Measurements from ENCODE around the gene ARHGEF38.

Gene ARHGEF38

DNA sequence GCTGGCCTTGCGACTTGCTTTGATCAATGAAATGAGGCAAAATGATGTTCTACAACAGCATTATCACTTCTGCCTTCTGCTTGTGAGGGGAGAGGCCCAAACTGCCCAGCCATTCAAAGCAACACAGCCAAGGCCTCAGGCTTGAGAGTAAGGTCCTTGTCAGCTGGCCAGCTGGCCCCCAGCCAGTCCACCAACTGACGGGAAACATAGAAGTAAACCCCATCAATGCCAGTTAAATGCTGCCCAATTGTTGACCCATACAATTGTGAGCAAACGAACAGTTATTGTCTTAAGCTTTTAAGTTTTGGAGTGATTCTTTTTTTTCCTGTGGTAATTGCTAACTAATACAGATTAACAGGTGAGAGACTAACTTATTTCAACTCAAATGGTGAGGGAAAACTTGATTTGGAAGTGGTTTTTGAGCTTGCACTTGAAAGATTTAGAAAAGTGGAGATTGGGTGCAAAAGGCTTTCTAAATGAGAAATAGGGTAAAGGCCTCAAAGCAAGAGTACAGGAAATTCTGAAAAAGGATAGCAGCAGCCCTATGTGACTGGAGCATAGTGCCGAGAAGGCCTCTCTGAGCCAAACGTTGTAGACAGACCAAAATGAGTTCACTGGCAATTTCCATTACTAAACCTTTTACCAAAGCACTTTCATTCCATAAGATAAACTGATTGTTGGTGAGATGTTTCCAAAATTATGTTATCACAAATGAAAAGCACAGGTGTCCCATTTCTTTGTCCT lies 66.9 kb downstream of the ARHGEF38 start:
- no peak for DNase-seq

DNA sequence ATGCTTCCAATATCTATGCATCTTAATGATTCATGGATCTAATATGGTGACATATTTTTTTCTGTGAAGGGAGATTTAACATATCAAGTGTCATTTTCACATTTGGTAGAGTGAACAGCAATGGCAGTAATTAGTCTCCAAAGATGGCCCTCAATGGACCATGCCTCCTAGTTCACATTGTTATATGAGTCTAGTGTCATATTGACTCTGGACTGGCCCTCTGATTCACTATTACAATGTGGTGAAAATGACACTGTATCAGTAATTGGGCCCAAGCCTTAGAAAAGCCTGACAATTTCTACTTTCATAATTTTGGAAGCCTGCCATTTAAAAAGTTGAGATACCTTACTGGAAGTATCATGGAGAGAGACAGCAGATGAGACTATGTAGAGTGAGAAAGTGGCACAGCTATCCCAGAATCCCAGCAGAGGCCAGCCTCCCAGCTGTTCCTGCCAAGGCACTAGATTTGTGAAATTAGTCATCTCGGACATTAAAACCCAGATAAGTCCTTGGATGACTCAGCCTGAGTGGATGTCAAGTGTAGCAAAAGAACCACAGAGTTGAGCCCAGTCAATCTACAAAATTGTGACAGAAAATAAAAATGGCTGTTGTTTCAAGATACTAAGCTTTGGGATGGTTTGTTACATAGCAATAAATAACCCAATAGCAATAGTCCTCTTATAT lies 68.4 kb downstream of the ARHGEF38 start:
- no peak for DNase-seq

DNA sequence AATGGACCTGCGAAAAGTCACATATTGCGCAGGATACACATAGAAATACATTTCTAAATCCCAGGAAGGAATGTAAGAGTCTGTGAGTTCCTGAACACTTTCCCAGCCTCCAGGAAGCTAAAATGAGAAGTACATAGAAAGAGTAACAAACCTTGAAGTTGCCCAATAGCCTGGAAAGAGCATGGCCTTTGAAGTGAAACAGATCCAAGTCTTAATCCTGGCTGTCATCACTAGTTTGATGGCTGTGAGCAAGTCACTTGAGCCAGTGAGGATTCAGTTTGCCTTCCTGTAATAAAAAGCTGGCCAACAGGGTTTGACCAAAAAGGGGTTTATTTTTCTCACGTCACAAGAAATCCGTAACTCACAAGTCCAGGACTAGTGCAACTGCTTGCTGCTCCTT lies 69.8 kb downstream of the ARHGEF38 start:
- no peak for DNase-seq

DNA sequence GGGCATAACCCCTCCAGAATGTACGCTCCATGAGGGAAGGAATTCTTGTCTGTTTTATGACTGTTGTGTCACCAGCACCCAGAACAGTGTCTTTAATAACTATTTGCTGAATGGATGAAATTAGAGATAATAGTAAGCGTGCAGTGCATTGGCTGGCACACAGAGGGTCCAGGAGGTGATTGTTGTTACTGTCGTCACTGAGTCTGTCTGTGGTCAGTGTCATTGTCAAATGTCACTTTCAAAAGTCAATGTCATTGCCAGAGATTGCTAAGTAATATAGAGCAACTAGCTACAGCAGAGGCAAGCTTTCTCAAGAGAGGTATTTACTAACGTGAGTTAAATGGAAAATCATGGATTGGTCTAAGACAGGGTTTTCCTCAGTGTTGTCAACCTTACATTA lies 70.7 kb downstream of the ARHGEF38 start:
- no peak for DNase-seq

DNA sequence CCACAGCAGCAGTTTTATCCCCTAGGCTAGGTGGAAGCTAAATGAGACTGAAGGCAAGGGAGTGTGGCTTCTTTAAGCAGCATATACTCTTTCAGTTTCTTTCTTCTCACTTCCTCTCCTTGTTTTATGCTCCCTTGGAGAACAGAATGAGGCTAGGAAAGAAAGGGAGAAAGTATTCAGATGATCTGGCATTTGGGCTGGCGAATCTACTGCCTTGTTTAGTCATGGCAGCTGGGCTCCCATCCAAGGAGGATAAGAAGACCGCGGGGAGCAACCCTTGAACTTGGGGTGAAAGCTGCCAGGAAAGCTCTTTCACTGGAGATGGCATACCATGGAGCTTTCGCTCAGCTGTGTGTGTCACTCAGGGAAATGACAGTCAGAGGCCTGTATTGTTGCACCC lies 72.1 kb downstream of the ARHGEF38 start:
- DNase-seq = no peak

DNA sequence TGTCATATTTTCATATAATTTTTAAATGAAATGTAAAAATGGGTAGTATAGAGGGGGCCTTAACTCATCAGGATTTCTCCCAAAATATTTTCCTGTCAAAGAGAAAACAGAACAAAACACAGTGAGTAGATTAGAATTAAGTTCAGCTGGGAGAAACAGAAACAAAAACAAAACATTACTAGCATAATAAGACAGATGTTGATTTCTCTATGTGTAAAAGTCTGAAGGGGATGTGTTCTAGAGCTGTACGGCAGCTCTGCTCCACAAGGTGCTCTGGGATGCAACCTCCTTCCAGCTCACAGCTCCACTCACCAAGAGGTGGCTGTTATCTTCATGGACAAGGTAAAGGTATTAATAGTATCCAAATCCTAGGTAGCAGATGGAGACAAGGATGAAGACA lies 72.8 kb downstream of the ARHGEF38 start:
- DNase-seq = no peak

DNA sequence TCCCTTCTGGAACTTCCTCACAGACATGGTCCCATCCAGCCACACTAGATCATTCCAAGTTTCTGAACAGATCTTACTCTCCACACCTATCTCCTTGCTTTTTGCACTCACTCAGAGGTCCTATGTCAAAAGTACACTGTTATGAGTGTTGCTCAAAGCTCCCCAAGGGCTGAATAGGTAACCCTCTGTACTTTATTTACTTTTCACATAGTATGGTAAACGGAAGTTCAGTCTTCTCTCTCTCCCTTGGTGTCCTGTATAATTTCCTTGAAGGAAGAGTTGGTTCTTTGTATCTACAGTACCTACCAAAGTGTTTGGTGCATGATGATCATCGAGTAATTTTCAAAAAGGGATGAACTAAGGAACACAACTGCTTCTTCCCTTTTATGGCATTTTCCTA lies 74.4 kb downstream of the ARHGEF38 start:
- no peak for DNase-seq

DNA sequence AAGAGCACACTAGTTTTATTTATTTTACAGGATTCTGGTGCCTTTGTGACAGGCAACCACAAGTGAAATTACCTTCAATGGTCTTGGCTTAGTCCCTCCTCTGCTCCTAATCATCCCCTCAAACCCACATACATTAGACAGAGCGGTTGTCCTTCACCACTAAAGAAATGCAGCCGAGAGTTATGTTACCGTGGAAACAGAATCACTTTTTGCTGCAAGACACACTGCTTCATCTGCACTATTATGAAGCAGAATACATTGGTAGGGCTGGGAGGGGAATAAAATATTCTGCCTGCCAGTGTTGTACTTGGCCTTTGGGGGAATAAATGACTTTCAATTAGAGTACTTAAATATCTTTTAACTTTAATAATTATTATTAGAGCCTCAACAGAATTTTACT lies 75.2 kb downstream of the ARHGEF38 start:
- DNase-seq = no peak

DNA sequence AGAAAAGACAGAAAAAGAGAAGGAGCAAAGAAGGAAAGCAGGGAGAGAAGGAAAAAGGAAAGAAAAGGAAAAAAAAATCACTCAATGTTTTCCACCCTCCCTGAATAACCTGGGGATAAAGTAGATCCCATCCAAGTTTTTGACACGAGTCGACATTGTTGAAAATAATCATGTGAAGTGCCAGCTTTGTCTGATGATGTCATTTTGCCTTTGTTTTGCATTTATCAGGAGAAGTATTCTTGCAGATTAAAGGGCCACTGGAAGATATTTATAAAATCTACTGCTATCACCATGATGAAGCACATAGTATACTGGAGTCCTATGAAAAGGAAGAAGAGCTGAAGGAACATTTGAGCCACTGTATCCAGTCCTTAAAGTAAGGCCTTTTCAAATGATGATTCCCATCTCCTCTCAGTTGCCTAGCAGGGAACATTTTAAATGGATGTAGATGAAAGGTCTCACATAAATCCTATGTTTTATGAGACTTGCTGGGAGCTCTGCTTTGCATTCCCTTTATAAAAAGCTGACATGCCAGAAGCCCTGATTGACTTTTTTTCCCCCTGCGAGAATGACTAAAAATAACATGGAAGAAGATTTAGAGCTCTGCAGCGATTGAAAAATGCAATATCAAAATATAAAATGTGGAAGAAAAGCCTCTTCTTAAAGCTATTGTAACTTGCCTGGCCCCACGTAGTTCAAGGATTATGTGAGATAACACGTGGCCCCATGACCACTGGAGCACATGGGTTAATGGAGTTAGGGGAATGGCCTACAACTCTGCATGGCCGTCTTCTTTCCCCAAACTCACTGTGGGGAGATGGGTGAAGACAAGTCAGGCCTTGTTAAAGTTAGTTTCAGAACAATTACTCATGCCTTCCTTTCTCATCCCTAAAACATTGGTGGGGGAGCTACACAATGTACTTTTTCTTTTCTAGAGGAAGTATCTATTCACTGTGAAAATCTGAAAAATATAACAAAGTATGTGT lies 78.5 kb downstream of the ARHGEF38 start:
- DNase-seq = no peak

DNA sequence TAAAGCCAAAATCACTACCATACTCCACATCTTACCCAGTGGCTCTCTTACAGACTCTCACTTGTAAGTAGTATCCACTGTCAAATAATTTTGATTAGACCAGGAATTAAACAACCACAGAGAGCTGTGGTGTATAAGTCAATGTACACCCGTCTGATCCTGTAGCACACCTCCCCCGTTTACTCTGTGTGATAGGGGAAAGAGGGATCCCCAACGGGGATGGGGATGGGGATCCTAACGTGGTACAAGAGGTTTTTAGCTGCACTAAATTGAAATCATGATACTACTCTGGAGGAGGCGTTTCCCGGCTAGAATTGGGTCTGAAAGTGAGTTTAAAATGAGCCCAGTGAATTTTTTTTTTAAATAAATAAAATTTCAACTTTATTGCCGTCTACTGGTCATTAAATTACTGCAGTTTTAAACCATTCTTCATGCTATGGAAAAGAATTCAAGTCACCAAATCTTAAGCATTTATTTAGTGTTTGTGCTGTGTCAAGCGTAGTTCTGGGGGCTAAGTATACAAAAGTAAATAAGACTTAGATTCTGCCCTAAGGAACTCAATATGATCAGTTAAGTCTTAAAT lies 79.5 kb downstream of the ARHGEF38 start:
- DNase-seq = no peak

DNA sequence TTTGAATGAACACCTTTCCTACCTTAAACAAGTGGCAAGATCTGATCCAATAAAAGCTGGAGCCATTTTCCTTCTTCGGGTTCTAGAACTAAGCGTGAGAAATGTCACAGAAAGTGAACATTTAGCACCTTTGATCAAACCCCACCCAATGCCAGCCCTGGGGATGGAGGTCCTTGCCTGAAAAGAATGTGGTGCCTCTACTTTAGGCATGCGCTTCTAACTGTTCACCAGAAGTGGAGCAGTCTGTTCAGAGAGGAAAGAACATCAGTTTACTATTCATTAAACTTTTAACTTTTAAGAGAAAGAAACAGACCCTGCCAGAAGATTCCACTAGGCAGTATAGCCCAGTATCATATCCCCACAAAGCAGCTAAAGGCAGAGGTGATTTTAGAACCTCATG lies 80.2 kb downstream of the ARHGEF38 start:
- DNase-seq = no peak

DNA sequence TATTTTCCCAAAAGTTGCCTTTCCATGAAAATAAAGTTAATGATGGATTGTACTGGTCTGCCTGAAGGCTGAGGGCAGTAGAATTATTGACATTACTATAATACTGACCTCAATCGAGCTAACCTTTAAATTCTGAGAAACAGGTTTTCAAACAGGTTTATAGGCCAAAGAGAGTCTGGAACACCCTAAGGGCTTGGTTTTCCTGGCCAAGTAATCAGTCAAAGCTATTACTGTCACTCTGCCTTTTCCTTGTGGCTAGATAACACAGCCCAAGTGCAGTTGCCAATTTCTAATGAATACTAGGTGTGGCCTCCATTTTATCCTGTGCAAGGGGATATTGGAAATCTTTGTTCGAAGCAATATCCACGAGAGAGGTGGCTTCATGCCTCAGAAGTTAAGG lies 80.8 kb downstream of the ARHGEF38 start:
- no peak for DNase-seq

DNA sequence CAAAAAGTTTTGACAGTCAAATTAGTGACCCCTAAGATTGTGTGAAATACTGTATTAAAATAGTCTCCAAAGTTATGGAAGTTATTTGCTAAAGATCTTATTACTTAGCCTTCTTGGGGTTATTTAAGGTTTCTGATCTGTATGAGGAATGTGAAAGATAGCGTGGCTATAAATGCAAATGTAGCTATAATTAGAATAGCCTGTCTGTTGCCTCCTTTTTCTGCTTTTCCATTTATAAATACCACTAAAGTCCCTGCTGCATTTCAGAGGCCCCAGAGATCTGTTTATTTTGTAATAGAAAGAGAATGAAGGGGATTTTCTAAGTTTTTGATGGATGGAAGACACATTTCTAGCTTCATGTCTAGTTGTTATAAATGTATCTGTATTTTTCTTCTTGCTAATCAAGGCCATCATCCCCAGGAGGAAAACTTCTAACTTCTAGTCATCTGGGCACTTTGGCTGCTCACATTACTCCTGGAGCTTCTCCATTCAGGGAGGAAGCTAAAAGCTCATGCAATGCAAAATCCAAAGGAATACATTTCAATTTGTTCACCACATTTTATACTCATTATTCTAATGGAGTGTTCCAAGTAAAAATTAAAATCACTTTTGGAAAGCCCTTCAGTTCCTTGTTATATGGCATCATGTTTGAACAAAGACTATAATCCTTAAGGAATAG lies 82.1 kb downstream of the ARHGEF38 start:
- DNase-seq = no peak

DNA sequence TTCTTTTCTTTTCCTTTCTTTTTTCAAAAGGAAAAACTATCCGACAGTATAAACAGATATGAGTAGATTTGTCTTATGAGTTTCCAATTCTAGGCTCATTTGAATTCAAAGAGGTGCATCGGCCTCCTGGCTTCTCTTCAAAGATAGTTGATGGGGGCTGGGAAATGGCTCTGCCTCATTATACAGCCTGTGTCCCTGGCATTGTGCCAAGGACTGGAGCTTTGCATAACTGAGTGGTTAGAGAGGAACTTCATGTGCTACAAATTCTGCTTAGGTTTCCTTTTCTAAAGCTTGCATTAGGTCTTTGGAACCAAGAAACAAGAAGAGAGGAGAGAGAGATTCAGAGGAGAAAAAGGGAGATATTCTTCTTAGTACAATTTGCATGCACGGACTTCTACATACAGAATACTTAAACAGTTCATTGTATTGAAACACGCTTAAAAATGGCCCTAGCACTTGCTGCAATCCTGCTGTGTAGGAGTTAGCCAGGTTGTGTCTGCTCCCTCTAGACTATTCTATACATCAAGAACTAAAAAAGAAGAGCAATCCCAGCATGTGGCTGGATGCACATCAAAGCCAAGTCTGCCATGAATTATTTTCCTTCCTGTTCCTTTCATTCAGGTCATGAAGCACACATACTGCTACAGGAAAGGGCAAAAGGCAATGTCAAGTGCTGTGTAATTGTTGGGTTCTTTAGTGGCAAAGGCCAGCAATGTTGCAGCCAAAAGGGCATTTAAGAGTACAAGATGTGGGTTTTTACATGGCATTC lies 85.2 kb downstream of the ARHGEF38 start:
- DNase-seq = no peak

DNA sequence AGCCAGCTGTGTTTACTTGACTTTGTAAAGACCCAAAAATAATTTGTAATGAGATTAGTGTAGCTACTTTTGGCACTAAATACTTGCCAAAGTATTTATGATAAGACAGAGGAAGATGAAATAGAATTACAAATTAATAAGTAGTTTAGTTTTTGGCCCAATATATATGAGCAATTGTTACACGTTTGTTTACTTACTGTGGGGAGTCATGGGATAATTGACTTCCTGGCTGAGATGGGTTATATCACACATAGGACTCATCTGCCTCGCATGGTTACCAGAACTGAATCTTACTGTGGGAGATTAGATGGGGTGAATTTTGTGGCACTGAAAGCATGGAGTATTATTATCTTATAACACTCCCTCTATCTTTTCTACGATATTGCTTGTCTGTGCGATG lies 89.4 kb downstream of the ARHGEF38 start:
- DNase-seq = no peak

DNA sequence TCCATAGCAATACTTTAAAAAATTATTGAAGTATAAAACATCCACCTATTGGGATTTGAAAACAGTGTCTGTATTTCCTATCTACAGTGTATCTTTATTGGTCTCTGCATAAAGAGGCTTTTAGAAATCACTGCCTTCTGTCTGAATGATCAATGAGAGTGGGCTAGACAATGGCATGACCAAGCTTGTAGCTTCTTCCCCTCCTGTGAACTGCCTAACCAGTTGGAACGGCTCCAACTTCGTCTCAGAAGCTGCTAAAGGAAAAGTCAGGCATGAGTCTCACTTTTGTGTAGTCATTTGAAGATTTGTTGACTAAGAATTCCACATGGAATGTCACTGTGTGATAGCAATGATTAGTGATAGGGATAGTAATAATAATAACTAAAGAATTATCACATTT lies 91.8 kb downstream of the ARHGEF38 start:
- DNase-seq = no peak

DNA sequence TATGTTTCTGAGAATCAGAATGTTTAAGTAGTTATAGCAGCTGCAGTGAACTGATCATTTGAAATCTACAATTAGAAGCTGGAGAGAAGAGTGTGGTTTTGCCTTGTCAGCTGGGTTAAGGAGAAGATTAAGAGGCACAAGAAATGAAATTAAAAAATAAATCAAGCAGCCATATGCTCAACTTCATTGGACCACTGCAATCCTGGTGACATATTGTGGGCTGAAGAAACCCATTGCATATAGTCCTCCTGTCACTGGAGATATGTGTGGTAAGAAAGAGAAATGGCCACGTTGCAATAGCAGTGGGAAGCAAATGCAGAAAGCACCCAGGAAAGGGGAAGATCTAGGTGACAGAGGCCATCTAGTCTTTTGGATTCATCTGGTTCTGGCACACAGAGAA lies 93.0 kb downstream of the ARHGEF38 start:
- DNase-seq = no peak

DNA sequence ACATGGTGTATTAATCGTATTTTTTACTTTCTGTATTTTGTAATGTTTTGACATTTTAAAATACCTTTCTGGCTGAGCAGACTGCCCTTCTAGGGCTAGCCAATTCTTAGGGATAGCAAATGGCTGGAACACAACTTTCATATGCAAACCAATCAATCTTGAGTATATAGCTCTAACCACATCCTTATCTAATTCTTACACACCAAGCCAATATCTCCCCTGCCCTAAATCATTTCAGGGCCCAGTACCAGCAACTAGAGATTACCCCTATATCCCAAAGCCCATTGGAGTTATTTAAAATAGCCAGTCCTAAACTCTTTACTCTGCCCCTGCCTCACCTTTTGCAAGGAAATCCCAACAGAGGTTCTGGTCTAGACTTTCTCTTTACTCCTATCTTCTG lies 97.8 kb downstream of the ARHGEF38 start:
- no peak for DNase-seq

DNA sequence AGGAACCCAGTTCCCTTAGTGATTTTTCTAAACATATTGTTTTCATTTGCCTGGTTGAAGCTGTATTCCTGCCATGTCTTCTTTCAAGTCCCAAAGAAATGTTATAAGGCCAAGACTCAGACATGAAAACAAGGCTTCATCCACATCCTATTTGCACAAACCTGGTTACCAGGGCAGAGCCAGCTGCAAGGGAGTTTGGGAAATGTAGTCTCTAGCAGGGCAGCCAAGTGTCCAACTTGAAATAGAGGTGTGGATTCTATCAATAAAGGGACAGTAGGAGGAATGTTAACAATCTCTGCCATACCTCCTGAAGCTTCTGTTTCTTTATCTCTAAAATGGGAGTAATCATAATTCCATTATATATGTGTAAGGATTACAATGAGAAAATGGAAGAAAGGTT lies 99.5 kb downstream of the ARHGEF38 start:
- no peak for DNase-seq

DNA sequence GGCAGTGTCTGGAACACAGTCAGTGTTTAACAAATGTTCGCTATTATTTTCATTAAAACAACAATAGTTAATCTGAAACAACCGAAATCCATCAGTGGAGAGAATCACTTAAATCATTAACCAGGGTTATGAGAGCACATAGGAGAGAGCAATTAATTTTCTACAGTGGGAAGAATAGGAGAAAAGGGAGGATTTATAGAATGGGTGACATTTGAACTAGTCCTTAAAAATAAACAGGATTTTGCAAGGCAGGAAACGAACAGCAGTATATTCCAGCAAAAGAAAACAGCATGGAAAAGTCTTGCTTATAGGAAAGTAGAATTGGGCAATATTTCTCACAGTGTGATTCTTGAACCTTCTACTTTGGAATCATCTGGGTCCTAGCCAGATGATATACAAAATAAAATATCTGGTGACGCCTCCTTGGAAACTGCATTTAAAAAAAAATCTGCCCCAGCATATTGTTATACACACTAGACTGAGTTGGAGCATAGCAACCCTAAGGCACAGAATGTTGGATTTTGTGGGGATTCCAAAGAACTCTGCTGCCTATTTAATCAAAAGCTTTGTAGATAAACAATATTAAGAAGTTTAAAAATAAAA lies 100.0 kb downstream of the ARHGEF38 start:
- DNase-seq = no peak

DNA sequence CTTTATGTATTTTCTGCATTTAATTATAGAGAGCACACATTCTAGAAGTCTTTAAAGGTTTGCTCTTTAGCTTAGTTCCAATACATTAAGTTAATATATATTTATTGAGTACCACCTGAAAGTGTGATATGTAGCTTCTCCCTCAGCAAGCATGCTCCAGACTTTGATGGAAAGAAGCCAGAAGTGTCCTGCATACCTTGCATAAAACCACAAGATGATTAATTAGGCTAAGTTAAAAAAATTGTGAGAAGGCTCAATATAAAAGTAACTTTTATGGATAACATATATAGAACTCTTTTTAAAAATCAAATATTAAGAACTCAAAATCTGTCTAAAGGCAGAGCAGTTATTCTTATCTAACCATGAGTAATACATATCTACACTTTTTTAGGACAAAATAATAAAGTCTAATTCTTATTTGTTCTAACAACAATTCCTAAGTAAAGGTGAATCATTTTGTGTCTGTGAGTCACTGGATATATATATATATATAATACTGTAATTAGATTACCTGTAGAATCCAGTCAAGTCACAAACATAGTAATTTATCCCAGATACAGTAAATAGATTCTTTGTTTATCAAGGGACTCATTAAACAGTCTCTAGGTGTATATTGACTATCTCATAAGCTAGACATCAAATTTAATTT lies 104.8 kb downstream of the ARHGEF38 start:
- DNase-seq = no peak
